GM12865 (cell line): ENCODE data around the gene SMURF2.

Source experiments
- DNase-seq: peaks from one replicate; pipeline ENCODE4 v3.0.0; 2010; ENCODE audit warnings: low read depth
- H3K4me3 ChIP-seq: 2 replicates; pipeline ENCODE4 v1.5.1; 2011; ENCODE audit warnings: mild to moderate bottlenecking, low read depth, low read length, control low read depth
- CTCF ChIP-seq: IDR thresholded peaks from 2 replicates; pipeline ENCODE4 v1.5.1; 2011; ENCODE audit warnings: low read length, control low read depth, low read depth, inconsistent platforms; ENCODE audit not compliant: insufficient read depth; ENCODE audit errors: missing control alignments

SMURF2 gene

GRCh38 chr17:64536913-64537312 lies 125.2 kb downstream of the SMURF2 start:
- H3K4me3 ChIP-seq = no peak overlapping the region
- TF ChIP-seq CTCF = no peak
- no peak for DNase-seq

DNA sequence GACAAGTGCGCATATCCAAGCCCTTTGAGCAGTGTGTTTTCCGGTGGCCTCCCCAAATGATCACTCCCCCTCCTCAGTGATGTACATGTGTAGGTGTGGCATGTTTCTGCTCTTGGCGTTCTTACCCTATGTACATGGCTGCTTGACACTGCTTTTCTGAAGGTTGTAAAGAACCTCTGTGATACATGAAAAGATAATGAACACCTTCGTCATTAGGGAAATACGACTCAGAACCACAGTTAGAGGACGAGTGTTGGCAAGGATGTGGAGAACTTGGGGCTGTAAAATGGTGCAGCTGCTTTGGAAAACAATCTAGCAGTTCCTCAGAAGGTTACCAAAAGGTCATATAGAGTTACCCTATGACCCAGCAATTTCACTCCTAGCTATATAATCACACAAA lies 126.8 kb downstream of the SMURF2 start:
- DNase-seq = no peak
- no peak for TF ChIP-seq CTCF
- no peak overlapping the region for H3K4me3 ChIP-seq

- TF ChIP-seq CTCF = peak; percentile 11
- no peak overlapping the region for H3K4me3 ChIP-seq
- DNase-seq = peak; percentile 3
Measured at GRCh38 chr17:64534187-64534586, 127.9 kb downstream of the SMURF2 start.

GRCh38 chr17:64533784-64534183 lies 128.3 kb downstream of the SMURF2 start:
- no peak overlapping the region for H3K4me3 ChIP-seq
- TF ChIP-seq CTCF = no peak
- DNase-seq = no peak

GRCh38 chr17:64532409-64532808 lies 129.7 kb downstream of the SMURF2 start:
- H3K4me3 ChIP-seq = no peak overlapping the region
- TF ChIP-seq CTCF = no peak
- no peak for DNase-seq

DNA sequence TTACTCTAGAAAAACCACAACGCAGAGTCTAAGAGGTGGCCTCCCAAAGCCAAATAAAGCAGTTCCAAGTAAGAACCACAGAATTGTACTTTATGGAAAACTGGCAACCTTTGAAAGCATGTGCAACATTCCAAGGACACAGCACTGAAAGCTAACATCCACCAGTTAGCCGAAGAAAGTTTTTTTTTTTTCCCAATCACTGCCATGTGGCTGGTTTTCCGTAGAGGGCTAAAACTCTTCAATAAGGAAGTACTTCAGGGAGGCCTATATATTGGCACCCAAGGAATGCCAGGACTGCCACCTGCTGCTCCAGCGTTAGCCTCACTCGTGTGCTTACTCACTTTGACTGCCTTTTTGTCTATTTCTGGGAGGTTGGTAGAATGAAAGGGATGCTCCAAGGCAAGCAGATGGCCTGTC lies 130.1 kb downstream of the SMURF2 start:
- no peak for DNase-seq
- TF ChIP-seq CTCF = no peak
- no peak overlapping the region for H3K4me3 ChIP-seq

DNA sequence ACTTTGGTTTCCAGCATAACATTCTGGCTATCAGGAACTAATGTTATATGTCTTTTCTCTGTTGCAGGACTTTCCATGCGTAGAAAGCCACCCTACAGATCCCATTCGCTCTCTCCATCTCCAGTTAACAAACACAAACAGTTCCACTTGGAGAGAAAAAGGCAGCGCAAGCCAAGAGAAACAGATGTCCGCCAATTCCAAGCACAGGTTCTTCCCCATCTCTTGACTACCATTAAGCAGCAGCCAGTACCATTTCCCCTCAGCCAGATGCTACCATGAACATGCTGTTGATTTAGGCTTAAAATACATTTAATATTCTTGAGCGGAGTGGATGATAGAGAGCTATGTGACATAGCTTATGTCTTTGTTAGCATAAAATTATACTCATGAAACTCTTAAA lies 132.9 kb downstream of the SMURF2 start:
- DNase-seq = no peak
- TF ChIP-seq CTCF = no peak
- H3K4me3 ChIP-seq = no peak overlapping the region
